ENCODE data around the gene ATAD3B.
A peak's percentile ranks its signal among the peaks of the same experiment; 100 is the strongest.
"Not testable (repeated sequence)": the region's sequence is repeated elsewhere in the genome, so short reads cannot be mapped to it uniquely, and the experiment has no call there.

ATAD3B gene

DNA sequence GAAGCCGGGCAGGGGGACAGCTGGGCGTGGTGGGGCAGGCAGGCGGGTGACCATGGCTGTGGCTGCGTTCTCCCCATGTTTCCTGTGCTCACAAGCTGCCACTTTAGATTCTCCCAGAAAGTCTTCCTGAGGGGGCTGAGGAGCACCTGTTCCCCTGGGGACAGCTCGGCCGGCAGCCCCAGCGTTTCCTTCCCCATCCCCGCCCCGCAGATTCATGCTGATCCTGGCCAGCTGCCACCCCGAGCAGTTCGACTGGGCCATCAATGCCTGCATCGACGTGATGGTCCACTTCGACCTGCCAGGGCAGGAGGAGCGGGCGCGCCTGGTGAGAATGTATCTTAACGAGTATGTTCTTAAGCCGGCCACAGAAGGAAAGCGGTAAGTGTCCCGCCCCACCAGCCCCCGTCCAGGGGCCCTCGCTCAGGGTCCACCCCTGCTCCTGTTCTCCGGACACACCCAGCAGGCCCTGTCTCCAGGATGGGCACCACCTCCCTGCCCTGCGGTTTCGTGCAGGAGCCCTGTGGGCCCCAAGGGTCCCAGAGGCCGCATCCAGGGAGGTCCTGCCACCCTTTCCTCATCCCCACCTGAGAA lies 10.9 kb upstream of the ATAD3B start:
- H3K9ac ChIP-seq (ENCODE audit: low read length), result no peak overlapping the region
- no peaks in the 10 kb centered on the region for H3K36me3 ChIP-seq (replicated peaks; ENCODE audit: low read depth, low read length)
- H2AFZ ChIP-seq (ENCODE audit: low read depth, low read length), result no peak overlapping the region
- peaks cover 29% of the 10 kb centered on the region for H3K4me1 ChIP-seq (ENCODE audit: low read length)
- H3K79me2 ChIP-seq (ENCODE audit: low read length), result no peaks in the 10 kb centered on the region
- TF ChIP-seq, protein P1, sequence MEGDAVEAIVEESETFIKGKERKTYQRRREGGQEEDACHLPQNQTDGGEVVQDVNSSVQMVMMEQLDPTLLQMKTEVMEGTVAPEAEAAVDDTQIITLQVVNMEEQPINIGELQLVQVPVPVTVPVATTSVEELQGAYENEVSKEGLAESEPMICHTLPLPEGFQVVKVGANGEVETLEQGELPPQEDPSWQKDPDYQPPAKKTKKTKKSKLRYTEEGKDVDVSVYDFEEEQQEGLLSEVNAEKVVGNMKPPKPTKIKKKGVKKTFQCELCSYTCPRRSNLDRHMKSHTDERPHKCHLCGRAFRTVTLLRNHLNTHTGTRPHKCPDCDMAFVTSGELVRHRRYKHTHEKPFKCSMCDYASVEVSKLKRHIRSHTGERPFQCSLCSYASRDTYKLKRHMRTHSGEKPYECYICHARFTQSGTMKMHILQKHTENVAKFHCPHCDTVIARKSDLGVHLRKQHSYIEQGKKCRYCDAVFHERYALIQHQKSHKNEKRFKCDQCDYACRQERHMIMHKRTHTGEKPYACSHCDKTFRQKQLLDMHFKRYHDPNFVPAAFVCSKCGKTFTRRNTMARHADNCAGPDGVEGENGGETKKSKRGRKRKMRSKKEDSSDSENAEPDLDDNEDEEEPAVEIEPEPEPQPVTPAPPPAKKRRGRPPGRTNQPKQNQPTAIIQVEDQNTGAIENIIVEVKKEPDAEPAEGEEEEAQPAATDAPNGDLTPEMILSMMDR (IDR thresholded peaks at IDR 0.05; ENCODE audit: low read depth, low read length), result no peak
- TF ChIP-seq EZH2phosphoT487 (IDR thresholded peaks at IDR 0.05; ENCODE audit: low read depth), result no peak
- no peak overlapping the region for H3K27ac ChIP-seq (ENCODE audit: low read length)
- H3K4me3 ChIP-seq (ENCODE audit: low read length), result no peak overlapping the region
- H3K4me2 ChIP-seq (ENCODE audit: low read length), result no peak overlapping the region
- no peaks in the 10 kb centered on the region for H3K9me3 ChIP-seq (ENCODE audit: insufficient read depth, low read length)
- H3K27me3 ChIP-seq (ENCODE audit: low read depth, low read length), result no peaks in the 10 kb centered on the region
- H4K20me1 ChIP-seq (ENCODE audit: insufficient read depth, low read length), result no peaks in the 10 kb centered on the region

DNA sequence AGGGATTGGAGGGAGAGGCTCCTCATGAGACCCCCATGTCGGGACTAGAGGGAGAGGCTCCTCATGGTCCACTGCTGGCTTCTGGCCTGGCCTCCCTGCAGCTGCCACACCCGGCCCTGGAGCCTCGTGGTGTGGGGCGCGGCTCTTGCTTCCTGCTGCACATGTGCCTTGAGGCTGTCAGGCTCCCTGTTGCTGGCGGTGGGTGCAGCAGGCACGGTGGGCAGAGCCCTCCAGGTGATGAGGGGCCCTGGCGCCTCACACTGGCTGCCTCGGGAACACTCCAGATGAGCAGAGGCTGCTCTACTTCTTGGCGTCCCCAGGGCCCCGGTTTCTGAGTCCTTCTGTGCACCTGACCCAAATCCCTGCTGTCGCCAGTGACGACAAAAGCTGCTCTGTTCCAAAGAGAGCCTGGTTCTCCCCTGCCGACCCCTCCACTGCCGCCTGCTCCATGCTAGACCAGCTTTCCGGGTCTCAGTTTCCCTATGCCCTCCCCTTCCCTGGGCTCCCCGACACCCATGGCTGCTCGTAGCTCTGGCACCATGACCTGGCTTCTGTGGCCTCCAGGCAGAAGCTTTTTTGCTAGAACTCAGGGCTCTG lies 9.7 kb upstream of the ATAD3B start:
- Histone ChIP-seq H3K36me3 (replicated peaks; ENCODE audit: low read depth, low read length) (no peaks in the 10 kb centered on the region), H3K27me3 (ENCODE audit: low read depth, low read length) (no peaks in the 10 kb centered on the region), H4K20me1 (ENCODE audit: insufficient read depth, low read length) (no peaks in the 10 kb centered on the region), H3K27ac (ENCODE audit: low read length) (no peak overlapping the region), H2AFZ (ENCODE audit: low read depth, low read length) (peak overlapping the region; percentile 67), H3K9ac (ENCODE audit: low read length) (peak overlapping the region; percentile 38; the same call in 1 of the 2 replicates), H3K79me2 (ENCODE audit: low read length) (no peaks in the 10 kb centered on the region), H3K4me3 (ENCODE audit: low read length) (peak overlapping the region; percentile 64), H3K9me3 (ENCODE audit: insufficient read depth, low read length) (no peaks in the 10 kb centered on the region), H3K4me1 (ENCODE audit: low read length) (peaks cover 29% of the 10 kb centered on the region), H3K4me2 (ENCODE audit: low read length) (peak overlapping the region; percentile 63)
- TF ChIP-seq, protein P1 (IDR thresholded peaks at IDR 0.05; ENCODE audit: low read depth, low read length), result no peak
- TF ChIP-seq EZH2phosphoT487 (IDR thresholded peaks at IDR 0.05; ENCODE audit: low read depth), result no peak

DNA sequence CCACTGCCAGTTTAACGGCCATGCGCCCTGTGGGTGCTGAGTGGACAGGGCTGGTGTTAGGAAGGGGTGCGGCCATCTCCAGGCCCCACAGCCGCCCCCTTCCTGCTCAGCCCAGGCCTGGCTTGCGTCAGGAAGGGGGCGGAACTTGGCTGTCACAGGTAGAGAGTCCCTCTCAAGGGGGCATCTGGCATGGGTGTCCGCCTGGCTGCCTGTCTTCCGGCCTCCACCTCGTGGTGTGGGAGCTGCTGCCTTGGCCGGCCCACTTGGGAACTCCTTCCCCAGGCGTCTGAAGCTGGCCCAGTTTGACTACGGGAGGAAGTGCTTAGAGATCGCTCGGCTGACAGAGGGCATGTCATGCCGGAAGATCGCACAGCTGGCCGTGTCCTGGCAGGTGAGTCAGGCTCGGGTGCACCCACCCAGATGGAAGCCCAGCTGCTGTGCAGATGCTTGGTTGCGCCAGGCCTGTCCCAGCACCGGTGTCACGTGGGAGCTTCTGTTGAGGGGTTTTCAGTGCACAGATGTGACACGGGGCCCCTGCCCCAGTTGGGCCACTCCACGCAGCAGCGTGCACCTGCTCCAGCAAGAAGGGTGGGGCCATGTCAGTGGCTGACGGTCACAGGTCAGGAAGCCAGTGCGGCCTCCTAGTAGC lies 9.1 kb upstream of the ATAD3B start:
- Histone ChIP-seq H4K20me1 (ENCODE audit: insufficient read depth, low read length) (no peaks in the 10 kb centered on the region), H3K27me3 (ENCODE audit: low read depth, low read length) (no peaks in the 10 kb centered on the region), H3K27ac (ENCODE audit: low read length) (no peak overlapping the region), H3K4me1 (ENCODE audit: low read length) (peaks cover 29% of the 10 kb centered on the region), H3K9ac (ENCODE audit: low read length) (peak overlapping the region; percentile 38; the same call in 1 of the 2 replicates), H3K4me2 (ENCODE audit: low read length) (peak overlapping the region; percentile 63), H3K36me3 (replicated peaks; ENCODE audit: low read depth, low read length) (no peaks in the 10 kb centered on the region), H3K4me3 (ENCODE audit: low read length) (peak overlapping the region; percentile 64), H3K79me2 (ENCODE audit: low read length) (no peaks in the 10 kb centered on the region), H3K9me3 (ENCODE audit: insufficient read depth, low read length) (no peaks in the 10 kb centered on the region), H2AFZ (ENCODE audit: low read depth, low read length) (peak overlapping the region; percentile 67)
- TF ChIP-seq, protein P1 (IDR thresholded peaks at IDR 0.05; ENCODE audit: low read depth, low read length), result no peak

DNA sequence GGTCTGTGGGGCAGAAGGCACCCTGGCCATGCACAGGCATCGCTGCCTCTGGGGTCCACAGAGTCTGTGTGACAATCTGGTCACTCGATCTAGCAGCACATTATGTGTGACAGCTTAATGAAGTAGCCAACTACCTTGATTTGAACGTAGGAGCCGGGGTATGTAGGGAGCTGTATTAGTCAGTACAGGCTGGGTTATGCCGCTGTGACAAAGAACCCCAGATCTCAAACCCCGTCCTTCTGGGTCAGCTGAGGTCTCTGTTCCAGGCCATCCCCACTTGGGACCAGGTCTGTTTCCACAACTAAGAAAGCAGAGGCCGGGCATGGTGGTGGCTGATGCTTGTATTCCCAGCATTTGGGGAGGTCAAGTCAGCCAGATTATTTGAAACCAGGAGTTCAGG lies 8.3 kb upstream of the ATAD3B start:
- Histone ChIP-seq H3K4me3 (ENCODE audit: low read length) (no peak overlapping the region), H3K4me2 (ENCODE audit: low read length) (no peak overlapping the region)

DNA sequence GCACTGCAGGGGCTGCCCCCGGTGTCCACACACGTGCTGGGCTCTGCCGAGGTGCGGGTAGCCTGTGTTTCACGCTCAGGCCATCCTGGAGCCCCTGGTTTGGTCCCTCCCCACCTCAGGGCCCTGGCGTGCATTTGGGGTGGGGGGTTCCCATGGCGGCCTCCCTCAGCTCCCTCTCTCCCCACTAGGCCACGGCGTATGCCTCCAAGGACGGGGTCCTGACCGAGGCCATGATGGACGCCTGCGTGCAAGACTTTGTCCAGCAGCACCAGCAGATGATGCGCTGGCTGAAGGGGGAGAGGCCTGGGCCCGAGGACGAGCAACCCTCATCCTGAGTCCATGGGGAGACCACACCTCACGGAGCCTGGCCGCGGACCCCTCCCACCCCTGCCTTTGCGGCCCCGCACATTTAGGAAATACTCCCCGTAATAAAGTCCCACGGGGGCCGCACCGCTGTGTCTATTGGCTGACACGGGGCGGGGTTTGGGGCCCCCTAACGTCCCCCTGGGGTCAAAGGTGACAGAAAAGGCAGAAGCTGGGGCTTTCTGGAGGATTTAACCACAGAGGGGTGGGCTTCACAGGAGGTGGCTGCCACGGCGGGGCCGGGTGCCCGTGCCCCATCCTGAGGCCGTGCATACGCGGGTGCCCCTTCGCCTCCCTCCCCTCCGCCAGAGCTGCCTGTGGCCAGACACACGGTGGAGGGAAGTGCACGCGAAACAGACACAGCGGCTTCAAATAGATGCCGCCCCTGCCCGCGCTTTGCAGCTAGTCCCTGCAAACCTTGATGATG lies 3.2 kb upstream of the ATAD3B start:
- H3K9me3 ChIP-seq (ENCODE audit: insufficient read depth, low read length); H3K4me3 ChIP-seq (ENCODE audit: low read length); H3K4me2 ChIP-seq (ENCODE audit: low read length); H2AFZ ChIP-seq (ENCODE audit: low read depth, low read length); H4K20me1 ChIP-seq (ENCODE audit: insufficient read depth, low read length); H3K9ac ChIP-seq (ENCODE audit: low read length); H3K27me3 ChIP-seq (ENCODE audit: low read depth, low read length); H3K27ac ChIP-seq (ENCODE audit: low read length); H3K36me3 ChIP-seq (replicated peaks; ENCODE audit: low read depth, low read length): not testable (repeated sequence)
- Histone ChIP-seq H3K4me1 (ENCODE audit: low read length) (peaks cover 17% of the 10 kb centered on the region), H3K79me2 (ENCODE audit: low read length) (peaks cover 27% of the 10 kb centered on the region)

More for the DNA sequence above, 8.3 kb upstream of the ATAD3B start:
- Histone ChIP-seq H4K20me1 (ENCODE audit: insufficient read depth, low read length) (no peaks in the 10 kb centered on the region), H3K9ac (ENCODE audit: low read length) (no peak overlapping the region), H3K79me2 (ENCODE audit: low read length) (no peaks in the 10 kb centered on the region), H3K4me1 (ENCODE audit: low read length) (peaks cover 29% of the 10 kb centered on the region), H3K27ac (ENCODE audit: low read length) (no peak overlapping the region), H3K36me3 (replicated peaks; ENCODE audit: low read depth, low read length) (no peaks in the 10 kb centered on the region), H3K9me3 (ENCODE audit: insufficient read depth, low read length) (no peaks in the 10 kb centered on the region), H2AFZ (ENCODE audit: low read depth, low read length) (no peak overlapping the region), H3K27me3 (ENCODE audit: low read depth, low read length) (no peaks in the 10 kb centered on the region)
- TF ChIP-seq, protein P1 (IDR thresholded peaks at IDR 0.05; ENCODE audit: low read depth, low read length), result no peak
- TF ChIP-seq EZH2phosphoT487 (IDR thresholded peaks at IDR 0.05; ENCODE audit: low read depth), result no peak
